Frontal cortex (tissue), 4 donors: ENCODE data around the gene UNC45A. TPM values are rescaled to one million over a fixed set of nuclear protein-coding genes. Genes with fewer than 3 reads are reported as not detected.

Source experiments
- DNase-seq, 2 donors: peaks; one replicate each; pipeline ENCODE4 v3.0.0; 2012; ENCODE audit warnings: low spot score in 2 of 2
- FAIRE-seq: peaks from 2 replicates; lab custom pipeline; 2012; peaks lifted over from hg19 to GRCh38; lab: Jason Lieb, UNC
- small RNA-seq: library from RNA; depleted of rRNA; stranded (forward); fragments of <200 nt; gene quantifications from one replicate; pipeline ENCODE3, GENCODE V24; 2014
- total RNA-seq: library from RNA; depleted of rRNA; stranded (reverse); fragments of >200 nt; gene quantifications from one replicate; pipeline ENCODE4 v1.2.3, GENCODE V29; 2014
- donor health status: control.
- donor health status: control.
- donor health status: control.

The UNC45A gene
- total RNA-seq, 1 donor from 2014 or later, result 33.4 TPM

GRCh38 chr15:90989040-90989768, 54.1 kb downstream of the UNC45A start:
- DNase-seq, result no peak
- FAIRE-seq, result no peak

DNA sequence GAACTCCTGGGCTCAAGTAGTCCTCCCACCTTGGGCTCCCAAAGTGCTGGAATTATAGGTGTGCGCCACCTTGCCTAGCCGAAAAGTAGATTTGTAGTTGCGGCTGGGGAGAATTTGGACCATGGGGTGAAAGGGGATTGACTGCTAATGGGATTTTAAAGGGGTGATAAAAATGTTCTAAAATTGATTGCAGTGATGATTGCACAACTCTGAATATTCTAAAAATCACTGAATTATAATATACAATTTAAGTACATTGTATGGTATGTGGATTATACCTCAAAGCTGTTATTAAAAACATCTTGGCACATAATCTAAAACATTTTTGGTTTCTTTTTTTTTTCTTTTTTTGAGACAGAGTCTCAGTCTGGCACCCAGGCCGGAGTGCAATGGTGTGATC, 55.4 kb downstream of the UNC45A start:
- DNase-seq (no peak), FAIRE-seq (no peak)

GRCh38 chr15:90991587-90992285, 56.7 kb downstream of the UNC45A start:
- DNase-seq (no peak), FAIRE-seq (no peak)

DNA sequence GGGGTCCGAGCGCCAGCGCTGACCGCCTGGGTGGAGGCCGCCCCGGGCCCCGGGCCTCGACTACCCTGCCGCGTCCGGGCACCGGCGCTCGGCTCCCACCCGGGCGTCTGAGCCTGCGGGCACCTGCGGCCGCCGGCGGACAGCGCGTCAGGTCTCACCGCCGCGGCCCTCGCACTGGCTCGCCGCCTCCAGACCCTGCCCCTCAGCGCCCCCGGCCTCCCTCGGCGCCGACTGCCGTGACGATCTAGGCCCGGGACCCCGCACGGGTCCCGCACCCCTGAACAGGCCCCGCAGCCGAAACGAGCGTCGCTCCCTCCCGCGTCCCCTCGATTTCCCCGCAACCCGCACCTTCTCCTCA, 59.0 kb downstream of the UNC45A start:
- DNase-seq (peak in 1 of 2 donors; percentile 35), FAIRE-seq (no peak)

GRCh38 chr15:90994417-90995311, 59.6 kb downstream of the UNC45A start, which contains the start of gene PRC1:
PRC1 (minus strand) TSS chr15:90994535; CDS start chr15:90994417, 118 bp downstream.
- FAIRE-seq (no peak), DNase-seq (peak; percentile 99 to 100)

DNA sequence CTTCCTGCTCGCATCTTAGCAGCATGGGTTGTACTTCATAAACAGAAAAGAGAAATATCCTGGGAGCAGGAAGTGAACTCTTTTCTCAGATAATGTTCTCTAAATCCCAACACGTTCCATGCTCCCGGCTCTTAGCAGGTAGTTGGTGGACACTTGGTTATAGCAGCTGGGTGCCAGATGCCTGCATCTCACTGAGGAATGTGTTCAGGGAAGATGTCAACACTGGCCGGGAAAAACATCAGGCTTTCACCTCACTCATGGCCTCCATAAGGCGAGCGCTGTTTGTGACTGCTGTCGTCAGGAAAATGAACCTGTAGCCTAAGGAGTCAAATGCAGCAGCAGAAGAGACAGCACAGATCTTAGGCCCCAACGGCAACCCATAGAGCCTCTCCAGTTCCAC, 63.7 kb downstream of the UNC45A start:
- FAIRE-seq, result no peak
- DNase-seq, result no peak

- DNase-seq, result no peak
- FAIRE-seq, result no peak
Observed at GRCh38 chr15:91001209-91001608, 66.1 kb downstream of the UNC45A start.

Small RNAs within 50 kb of the gene (small RNA-seq; reads per million reads assigned to genes)
- gene RF00019, result not detected

Other genes starting within 250 kb of the UNC45A start
- gene BLM, start 217.9 kb upstream of the UNC45A start, total RNA-seq, result 3.3 TPM
- gene FURIN, start 66.7 kb upstream of the UNC45A start, total RNA-seq, result 9.4 TPM
- gene FES, start 50.8 kb upstream of the UNC45A start, total RNA-seq, result 3.7 TPM
- 22.4 TPM for gene MAN2A2, start 32.0 kb upstream of the UNC45A start, total RNA-seq
- 8.6 TPM for gene HDDC3, start 2.7 kb upstream of the UNC45A start, total RNA-seq
- gene RCCD1, start 19.6 kb downstream of the UNC45A start, total RNA-seq, result 14.3 TPM
- 13.5 TPM for gene PRC1, start 59.2 kb downstream of the UNC45A start, total RNA-seq
- gene VPS33B, start 87.3 kb downstream of the UNC45A start, total RNA-seq, result 15.5 TPM
- gene SV2B, start 165.0 kb downstream of the UNC45A start, total RNA-seq, result 42.8 TPM